Renal cortical epithelial cell (primary cell): ENCODE results near the gene RNF111. TPM values are rescaled to one million over a fixed set of nuclear protein-coding genes. Genes with fewer than 3 reads are reported as not detected.

ENCODE experiments used
- DNase-seq: peaks from one replicate; pipeline ENCODE4 v3.0.0-alpha.2; 2011; ENCODE audit warnings: low read depth
- total RNA-seq: library from RNA; depleted of rRNA; stranded (reverse); fragments of >200 nt; gene quantifications from 2 replicates; pipeline ENCODE4 v1.2.3, GENCODE V29; 2014

The RNF111 gene
- 11.3 and 39.6 TPM in 2 replicates for total RNA-seq

GRCh38 chr15:58987491-58988005 is at the start of gene RNF111:
TSS of gene RNF111 (plus strand) at chr15:58987663. CDS start at chr15:59030823, 43,160 bp downstream.
- DNase-seq: peak; percentile 96

DNA sequence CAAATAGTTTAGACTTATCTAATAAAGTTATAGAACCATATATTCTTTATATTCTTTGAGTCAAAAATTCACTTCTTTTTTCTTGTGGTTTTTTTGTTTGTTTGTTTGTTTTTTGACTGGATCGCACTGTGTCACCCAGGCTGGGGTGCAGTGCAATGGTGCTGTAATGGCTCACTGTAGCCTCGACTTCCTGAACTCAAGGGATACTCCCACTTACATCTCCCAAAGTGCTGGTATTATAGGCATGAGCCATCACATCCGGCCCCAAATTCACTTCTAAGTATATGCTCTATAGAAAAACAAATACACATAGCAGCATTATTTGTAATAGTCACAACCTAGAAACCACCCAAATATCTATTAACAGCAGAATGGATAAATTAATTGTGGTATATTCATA is 40.3 kb upstream of the RNF111 start:
- DNase-seq: no peak

DNA sequence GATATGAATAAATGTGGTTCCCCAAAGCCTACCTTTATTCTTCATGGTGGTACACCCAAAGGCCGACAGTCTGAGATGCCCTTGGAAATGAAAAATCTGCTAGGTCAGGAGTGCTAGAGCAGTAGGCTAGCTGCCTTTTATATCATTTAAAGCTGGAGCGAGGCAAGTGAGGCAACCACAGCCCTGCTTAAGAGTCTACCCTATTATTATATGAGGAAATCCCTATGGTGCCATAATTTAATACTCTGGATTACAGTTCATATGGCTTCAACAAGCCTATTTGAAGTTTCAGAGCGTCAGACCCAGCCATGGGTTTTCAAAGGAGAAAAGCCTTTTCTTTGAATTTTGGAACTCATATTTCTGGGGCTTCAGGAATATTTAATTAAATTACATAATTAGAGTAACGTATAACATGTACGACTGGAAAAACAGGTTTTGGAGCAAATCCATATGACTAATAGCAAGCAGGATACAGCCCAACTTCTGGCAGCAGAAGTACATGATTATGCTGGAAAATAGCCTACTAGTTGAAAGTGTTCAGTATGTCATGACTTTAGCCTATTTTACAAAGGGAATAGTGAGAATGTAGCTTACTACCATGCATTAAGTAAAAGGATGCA is 36.0 kb upstream of the RNF111 start:
- peak; percentile 38 for DNase-seq

DNA sequence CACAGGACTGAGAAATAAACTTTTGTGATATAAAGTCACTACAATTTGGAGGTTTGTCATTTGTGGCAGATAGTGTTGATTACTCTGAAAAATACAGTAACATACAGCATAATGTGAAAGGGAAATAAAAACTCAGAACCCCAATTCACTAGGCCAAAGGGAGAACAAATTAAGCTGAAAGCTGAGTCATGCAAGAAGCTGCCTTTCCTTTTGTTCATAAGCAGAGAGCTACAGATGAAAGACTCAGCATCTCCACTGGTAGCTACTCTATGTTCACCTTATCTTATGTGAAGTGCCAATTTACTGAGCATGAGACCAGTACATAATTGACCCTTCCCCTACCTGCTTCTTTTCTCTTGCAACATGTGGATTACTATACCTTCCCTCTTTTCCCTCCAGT is 34.7 kb upstream of the RNF111 start:
- peak; percentile 34 for DNase-seq

DNA sequence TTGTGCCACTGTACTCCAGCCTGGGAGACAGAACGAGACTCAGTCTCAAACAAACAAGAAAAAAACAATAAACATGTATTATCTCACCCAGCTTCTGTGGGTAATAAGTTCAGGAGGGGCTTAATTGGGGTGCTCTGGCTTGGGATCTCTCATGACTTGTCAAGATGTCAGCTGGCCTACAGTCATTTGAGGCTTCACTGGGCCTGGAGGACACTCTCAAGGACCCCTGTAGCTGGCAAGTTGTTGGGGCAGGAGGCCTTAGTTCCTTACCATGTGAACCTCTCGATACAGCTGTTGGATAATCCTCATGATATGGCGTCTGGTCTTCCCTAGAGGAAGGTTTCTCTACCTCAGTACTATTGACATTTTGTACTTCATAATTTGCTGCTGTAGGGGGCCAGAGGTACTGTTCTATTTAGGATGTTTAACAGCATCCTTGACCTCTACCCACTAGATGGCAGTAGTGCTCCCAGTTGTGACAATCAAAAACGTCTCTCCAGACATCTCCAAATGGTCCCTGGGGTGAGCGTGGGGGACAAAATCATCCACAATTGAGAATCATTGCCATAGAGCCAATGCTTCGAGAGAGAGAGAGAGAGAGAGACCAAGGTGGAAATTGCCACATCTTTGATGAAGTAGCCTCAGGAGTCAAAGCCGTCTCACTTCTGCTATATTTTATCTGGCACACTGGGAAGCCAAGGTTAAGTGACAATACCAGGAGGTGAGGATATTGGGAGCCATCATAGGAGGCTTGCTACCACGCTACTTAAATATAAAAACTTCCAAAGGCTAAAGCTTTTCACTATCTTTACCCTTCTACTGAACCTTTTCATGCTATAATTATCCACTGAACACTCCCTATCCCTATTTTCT is 30.1 kb upstream of the RNF111 start:
- DNase-seq: peak; percentile 54

DNA sequence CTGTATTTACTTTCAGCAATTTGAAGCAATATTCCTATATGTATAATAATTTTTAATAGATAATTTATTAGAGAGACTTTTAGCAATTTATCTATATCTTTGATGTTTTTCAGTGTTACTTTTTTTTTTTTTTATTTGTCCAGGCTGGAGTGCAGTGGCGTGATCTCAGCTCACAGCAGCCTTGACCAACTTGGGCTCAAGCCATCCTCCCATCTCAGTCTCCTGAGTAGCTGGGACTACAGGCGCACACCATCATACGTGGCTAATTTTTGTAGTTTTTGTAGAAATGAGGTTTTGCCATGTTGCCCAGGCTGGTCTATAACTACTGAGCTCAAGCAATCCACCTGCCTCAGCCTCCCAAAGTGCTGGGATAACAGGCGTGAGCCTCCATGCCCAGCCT is 28.7 kb upstream of the RNF111 start:
- no peak for DNase-seq

- no peak for DNase-seq
Observed at GRCh38 chr15:58962136-58962535, 25.3 kb upstream of the RNF111 start.

DNA sequence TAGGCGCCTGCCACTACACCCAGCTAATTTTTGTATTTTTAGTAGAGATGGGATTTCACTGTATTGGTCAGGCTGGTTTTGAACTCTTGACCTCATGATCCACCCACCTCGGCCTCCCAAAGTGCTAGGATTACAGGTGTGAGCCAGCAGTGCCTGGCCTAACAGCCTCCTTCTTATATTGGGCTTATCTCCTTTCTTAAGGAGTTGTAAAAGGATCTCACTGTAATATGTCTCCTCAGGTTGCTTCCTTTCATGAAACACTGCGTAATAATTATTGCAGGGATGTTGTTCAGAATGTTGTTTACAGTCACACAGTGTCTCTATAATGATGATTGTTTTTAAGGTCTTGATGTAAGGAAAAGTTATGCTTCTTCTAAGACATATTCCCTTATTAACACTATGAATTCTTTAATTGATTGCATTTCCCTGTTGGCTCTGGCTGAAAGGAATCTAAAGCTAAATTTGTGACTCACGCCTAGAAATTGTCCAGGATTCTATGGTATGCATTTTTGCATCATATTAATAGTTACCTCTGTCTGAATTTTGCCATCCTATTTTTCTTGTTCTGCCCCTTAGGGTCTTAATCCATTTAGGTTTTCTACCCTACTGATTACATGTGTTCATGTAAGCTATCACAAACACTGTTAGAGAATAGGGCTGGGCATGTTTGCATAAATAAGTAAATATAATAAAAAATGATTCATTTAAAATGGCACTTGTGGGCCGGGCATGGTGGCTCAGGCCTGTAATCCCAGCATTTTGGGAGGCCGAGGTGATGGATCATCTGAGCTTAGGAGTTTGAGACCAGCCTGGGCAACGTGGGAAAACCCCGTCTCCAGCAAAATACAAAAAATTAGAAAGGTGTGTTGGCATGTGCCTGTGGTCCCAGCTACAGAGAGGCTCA is 24.5 kb upstream of the RNF111 start:
- DNase-seq: no peak

DNA sequence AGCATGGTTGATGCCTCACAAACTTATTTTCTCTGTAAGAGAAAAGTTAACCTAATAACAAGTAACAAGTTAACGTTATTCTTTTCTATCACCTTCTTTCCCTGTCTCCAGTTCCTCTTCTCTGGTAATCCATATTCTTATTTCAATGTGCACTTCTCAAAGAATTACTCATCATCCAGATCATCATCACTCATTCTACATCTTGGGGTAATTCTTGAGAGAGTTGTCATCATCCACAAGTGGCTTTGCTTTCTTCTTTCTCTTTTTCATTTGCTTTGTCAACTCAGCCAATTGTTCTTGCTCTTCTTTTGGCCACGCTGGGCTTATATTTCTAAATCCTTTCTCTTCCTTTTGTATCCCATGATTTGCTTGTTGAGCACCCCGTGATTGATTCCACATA is 20.8 kb upstream of the RNF111 start:
- no peak for DNase-seq

- DNase-seq: no peak
Observed at GRCh38 chr15:58967479-58967878, 20.0 kb upstream of the RNF111 start.

- DNase-seq: no peak
Observed at GRCh38 chr15:58977887-58978286, 9.6 kb upstream of the RNF111 start.

- DNase-seq: peak; percentile 67
Observed at GRCh38 chr15:58980351-58980939, 7.0 kb upstream of the RNF111 start.

DNA sequence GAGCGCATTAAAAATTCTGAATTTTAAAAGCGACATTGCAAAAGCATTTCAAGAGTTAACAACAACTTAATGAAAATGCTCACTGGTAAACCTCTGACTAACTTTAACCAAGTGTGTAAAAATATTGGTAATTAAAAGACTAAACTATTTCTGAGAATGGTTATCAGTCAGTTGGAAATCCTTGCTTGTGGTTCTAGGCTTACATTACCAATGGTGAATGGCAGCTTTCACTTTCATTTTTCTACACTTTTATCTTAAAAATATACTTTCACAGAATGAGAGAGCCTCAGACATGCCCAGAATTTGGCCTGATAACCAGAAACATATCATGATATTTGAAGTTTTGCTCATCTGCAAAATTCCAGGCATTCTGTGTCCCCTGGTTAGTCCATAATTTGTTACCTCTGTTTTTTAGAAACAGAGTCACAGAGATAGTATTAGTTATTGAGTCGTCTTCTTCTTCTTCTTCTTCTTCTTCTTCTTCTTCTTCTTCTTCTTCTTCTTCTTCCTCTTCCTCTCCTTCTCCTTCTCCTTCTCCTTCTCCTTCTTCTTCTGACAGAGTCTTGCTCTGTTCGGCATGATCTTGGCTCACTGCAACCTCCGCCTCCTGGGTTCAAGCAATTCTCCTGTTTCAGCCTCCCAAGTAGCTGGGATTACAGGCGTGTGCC is 5.5 kb upstream of the RNF111 start:
- no peak for DNase-seq

DNA sequence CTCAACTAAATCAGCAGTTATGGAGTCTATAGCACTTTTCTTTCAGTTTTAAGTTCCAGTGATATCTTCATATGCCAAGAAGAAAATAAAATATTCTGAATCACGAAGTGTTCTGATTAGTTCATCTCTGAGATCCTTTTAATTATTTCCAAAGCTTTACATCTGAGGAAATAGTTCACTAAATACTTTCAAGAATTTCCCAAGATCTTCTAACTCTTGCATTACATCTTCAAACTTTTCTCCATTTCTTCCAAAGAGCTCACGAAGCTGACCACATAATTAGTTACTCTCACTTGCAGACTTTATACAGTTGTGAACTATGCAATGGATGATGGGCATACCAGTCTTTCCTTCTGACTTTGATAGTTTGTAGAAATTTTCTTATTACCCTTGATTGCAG is 4.2 kb upstream of the RNF111 start:
- no peak for DNase-seq

- no peak for DNase-seq
Observed at GRCh38 chr15:58985443-58985842, 2.0 kb upstream of the RNF111 start.

GRCh38 chr15:58987036-58987435 is 427 bp upstream of the RNF111 start:
- DNase-seq: no peak

DNA sequence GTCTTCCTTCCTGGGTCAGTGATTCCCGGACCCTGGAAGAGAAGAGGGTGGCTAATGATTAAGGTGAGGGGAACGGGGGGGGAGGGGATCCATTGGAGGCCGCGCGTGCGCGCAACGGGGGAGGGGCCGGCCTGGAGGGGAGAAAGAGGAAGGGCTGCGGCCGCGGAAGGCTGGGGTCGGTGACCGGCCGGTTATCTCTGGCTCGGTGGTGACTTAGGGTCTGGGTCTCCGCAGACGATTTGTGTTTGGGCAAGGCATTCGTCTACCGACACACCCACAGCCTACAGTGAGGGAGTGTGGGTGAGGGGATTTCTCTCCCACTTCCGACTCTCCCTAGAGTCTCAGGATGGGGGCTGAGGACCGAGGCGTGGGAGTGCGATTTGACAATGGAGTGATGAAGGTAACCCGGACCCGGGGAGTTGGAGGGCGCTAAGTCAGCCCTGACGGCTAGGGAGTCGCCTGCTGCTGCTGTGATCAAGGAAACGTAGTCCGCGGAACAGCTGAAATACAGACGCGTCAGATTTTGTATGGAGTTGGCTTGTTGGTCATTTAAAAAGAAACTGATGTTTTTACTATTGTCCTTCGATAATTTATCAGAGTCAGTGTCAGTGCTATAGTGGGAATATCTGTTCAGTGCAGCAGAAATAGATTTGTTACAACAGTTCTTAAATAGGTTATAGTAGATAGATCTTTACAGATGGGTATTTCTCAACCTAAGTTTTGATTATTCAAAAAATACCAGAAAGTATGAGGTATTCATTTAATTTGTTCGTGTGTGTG is 733 bp downstream of the RNF111 start:
- peak; percentile 49 for DNase-seq

DNA sequence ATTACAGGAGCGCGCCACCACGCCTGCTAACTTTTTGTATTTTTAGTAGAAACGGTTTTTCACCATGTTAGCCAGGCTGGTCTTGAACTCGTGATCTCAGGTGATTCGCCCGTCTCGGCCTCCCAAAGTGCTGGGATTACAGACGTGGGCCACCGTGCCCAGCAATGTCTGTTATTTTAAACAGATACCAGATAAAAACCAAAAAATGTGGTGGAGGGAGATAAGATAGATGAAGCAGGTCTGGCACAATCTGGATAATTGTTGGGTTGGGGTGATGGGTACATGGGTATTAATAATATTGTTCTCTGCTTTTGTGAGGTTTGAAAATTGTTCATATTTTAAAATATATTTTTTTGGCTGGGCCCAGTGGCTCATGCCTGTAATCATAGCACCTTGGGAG is 4.7 kb downstream of the RNF111 start:
- DNase-seq: no peak

GRCh38 chr15:58994906-58995453 is 7.5 kb downstream of the RNF111 start:
- no peak for DNase-seq

DNA sequence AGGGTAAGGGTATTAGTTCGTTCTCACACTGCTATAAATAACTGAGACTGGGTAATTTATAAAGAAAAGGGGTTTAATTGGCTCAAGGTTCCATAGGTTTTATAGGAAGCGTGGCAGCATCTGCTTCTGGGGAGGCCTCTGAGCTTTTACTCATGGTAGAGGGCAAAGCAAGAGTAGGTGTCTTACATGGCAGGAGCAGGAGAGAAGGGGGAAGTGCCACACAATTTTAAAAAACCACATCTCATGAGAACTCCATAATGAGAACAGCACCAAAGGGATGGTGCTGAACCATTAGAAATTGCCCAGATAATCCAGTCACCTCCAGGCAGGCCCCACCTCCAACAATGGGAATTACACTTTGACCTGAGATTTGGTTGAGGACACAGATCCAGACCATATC is 12.2 kb downstream of the RNF111 start:
- DNase-seq: no peak
